HG03060 (cell line): Measurements from ENCODE around the gene DNAJC7.
"Not testable (repeated sequence)": the region's sequence is repeated elsewhere in the genome, so short reads cannot be mapped to it uniquely, and the experiment has no call there.

Experiments
- ATAC-seq: cut with Tn5 transposase; IDR thresholded peaks from one replicate; pipeline ENCODE4 v1.9.1; 2021; ENCODE audit warnings: low read depth, moderate number of reproducible peaks; ENCODE audit not compliant: unreplicated experiment

The DNAJC7 gene

DNA sequence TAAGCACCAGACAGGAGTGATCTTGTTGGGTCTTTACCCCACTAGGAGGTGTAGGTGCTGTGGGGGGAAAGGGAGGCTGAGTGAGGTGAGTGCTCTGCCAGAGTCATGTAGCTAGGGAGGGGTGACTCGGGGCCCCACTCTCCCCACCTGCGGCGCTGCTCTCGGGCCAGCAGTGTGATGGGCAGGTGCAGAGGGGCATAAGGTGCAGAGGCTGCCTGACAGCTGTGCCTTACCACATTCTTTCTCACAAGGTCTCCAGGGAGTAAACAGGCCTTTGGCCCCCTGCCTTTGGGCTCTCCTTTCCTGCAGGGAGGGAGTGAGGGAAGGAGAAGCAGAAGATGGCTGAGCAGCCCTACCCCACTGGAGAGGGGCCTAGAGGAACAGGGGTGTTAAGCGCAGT is 55.1 kb downstream of the DNAJC7 start:
- no peak for ATAC-seq

DNA sequence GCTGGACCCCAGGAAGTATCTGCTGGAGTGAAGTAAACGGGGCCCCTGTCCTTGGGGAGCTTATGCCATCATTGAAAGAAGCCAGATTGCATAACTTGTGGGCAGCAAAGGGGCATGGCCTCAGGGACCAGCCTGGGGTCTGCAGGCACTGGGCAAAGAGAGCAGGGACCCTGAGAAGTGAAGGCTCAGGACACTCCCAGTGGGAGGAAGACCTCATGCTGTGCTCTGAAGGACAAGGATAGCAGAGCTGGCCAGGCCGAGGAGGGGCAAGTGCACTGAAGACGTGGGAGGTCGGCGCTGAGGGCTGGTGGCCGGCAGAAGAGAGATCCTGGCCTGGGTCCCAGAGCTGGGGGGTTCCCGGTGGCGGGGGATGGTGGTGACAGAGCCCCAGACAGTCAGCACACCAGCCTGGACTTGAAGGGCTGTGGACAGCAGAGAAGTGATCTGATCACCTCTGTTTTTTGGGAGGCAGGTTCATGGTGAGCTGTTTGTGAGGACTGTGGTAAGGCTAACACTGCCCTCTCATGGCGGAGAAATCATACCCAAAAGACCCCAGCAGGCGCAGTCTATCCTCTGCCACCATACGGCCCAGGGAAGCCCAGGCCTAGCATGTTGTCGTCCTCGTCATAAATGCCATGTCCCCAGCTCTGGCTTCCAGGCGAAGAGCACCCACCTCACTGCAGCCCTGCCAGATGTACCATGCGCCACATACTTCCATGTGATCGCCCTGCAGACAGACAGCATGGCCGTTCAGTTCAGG is 57.7 kb downstream of the DNAJC7 start:
- no peak for ATAC-seq

DNA sequence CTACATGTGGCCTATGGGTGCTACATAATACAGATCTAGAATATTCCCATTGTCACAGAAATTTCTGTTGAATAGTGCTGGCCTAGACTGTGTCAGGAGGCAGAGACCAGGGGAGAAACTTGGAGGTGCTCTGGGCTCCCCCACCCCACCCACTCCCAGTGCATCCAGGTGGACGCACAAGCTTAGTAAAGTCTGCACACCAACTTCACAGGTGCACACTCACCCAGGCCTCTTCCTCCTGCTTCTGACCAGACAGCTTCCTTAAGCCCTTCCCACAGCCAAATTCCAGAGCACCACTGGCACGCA is 58.3 kb downstream of the DNAJC7 start:
- no peak for ATAC-seq

GRCh38 chr17:41957869-41958439 is 59.3 kb downstream of the DNAJC7 start:
- no peak for ATAC-seq

GRCh38 chr17:41957031-41957868 is 60.0 kb downstream of the DNAJC7 start:
- ATAC-seq: no peak

- ATAC-seq: no peak
Observed at GRCh38 chr17:41956522-41956921, 60.7 kb downstream of the DNAJC7 start.

- ATAC-seq: no peak
Observed at GRCh38 chr17:41948762-41949460, 68.3 kb downstream of the DNAJC7 start.

- ATAC-seq: no peak
Observed at GRCh38 chr17:41944943-41945342, 72.3 kb downstream of the DNAJC7 start.

- no peak for ATAC-seq
Observed at GRCh38 chr17:41943492-41943891, 73.7 kb downstream of the DNAJC7 start.

GRCh38 chr17:41942626-41943373 is 74.4 kb downstream of the DNAJC7 start:
- no peak for ATAC-seq

GRCh38 chr17:41941168-41941567 is 76.1 kb downstream of the DNAJC7 start:
- no peak for ATAC-seq

DNA sequence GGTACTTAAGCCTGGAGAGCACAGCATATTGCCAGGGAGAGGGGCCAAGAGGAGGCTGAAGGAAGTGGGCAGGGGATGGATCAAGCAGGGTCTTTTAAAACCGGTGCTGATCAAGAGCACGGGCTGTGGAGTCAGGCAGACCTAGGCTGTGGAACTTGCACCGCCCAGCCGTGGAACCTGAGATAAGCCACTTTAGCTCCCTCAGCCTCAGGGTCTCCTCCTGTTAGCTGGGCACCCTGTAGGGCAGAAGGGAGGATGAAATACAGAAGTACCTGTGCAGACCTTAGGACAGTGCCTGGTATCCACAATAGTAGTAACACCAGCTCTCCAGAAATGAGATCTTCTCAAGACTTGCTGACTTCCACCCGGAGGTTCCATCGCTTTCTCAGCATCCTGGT is 77.5 kb downstream of the DNAJC7 start:
- no peak for ATAC-seq

DNA sequence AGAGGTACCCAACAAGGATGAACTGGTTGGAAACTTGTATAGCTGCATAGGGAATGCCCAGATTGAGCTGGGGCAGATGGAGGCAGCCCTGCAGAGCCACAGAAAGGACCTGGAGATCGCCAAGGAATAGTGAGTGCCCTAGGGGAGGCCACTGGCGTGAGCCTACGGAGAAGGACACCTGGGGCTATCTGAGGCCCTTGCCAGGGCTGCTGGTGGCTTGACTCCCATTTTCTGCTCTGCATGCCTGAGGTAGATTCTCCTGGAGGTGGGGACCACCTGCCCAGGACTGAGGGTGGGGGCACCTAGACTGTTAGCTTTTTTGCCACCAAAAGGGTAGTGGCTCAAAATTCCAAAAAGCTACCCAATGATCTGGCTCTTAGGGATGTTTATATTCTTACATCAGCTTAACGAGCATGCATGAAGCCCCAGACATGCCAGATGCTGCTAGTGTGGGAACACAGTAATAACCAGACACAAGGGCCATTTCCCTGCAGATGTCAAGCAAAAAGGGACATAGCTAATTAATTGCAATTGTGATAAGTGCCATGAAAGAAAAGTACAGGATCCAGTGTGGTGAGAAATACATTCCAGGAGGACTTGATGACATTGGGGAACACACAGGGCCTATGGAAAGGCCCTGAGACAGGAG is 78.1 kb downstream of the DNAJC7 start:
- no peak for ATAC-seq

DNA sequence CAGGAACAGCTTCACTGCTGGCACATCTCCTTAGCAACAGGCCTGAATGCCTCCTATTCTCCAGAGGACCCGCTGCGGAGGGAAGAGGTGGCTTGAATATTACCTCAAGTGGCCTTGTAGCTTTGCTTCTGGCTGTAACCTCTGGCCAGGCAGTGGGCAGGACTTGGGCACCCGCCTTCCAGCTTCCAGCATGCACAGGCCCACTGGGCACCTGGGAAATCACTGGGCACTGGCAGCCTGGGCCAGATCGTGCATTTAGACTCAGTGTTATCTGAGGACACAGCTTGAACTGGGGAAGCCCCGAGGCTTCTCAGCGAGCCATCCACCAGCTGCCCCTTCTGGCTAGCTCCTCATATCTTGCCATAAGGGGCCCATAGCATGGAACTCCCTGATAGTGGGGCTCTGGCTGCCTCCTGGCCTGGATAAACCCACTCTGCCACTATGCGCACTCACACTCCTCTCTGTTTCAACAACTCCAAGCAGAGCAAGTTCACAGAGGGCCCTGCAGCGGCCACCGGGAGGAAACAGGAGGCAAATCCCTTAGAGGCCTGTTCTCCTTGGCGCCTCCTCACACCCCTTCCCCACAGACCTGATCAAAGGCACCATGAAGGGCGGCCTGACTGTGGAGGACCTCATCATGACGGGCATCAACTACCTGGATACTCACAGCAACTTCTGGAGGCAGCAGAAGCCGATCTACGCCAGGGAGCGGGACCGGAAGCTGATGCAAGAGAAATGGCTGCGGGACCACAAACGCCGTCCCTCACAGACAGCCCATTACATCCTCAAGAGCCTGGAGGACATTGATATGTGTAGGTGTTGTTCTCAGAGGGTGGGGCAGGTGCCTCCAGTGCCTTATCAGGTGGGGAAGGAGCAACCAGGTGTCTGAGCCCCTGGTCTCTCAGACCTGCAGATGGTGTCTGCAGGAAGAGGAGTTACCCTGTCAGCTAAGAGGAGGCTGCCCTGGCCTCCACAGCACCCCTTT is 79.0 kb downstream of the DNAJC7 start:
- no peak for ATAC-seq

- ATAC-seq: no peak
Observed at GRCh38 chr17:41935641-41936040, 81.6 kb downstream of the DNAJC7 start.

DNA sequence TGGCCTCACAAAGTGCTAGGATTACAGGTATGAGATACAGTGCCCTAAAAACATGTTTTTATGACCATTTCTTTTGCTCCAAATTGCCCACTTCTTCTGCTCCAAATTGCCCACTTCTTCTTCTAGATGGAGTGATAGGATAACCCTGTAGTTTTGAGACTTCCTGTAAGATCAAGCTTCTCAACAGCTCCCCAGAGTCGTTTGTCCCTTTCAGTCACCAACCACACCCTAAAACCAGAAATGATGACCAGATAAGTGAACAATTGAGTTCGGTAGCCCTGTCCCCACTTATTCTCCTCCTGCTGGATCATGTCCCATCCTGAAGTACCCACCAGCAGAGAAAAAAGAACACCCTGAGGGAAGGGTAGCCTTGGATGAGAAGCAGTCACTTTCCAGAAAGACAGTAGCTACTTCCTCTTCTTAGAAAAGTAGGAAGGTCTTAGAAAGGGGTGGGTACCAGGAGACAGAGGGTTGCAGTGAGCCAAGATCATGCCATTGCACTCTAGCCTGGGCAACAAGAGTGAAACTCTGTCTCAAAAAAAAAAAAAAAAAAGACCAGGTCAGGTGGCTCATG is 84.3 kb downstream of the DNAJC7 start:
- ATAC-seq: no peak

GRCh38 chr17:41931715-41932114 is 85.5 kb downstream of the DNAJC7 start:
- not testable (repeated sequence) for ATAC-seq

- ATAC-seq: not testable (repeated sequence)
Observed at GRCh38 chr17:41930833-41931156, 86.4 kb downstream of the DNAJC7 start.
